GM23248 (cell line): Measurements from ENCODE around the gene BAD. TPM values are rescaled to one million over a fixed set of nuclear protein-coding genes. Genes with fewer than 3 reads are reported as not detected.
"Not testable (repeated sequence)": the region's sequence is repeated elsewhere in the genome, so short reads cannot be mapped to it uniquely, and the experiment has no call there.

Experiments used
- DNase-seq: peaks from one replicate; pipeline ENCODE4 v3.0.0-alpha.2; 2015
- H2AFZ ChIP-seq: fragments of 200-600 bp; sonication (generic); 2 replicates; pipeline ENCODE4 v1.6.1; 2016; ENCODE audit warnings: antibody characterized with exemption
- H3F3A ChIP-seq: fragments of 200-600 bp; sonication (generic); 2 replicates; pipeline ENCODE4 v1.6.1; 2016; ENCODE audit warnings: mild to moderate bottlenecking, antibody characterized with exemption, mixed run types; ENCODE audit not compliant: insufficient read depth
- H3K27ac ChIP-seq: fragments of 200-600 bp; sonication (generic); 2 replicates; pipeline ENCODE4 v1.5.1; 2016; ENCODE audit warnings: mild to moderate bottlenecking
- H3K27me3 ChIP-seq: fragments of 200-600 bp; sonication (generic); replicated peaks from 2 replicates; pipeline ENCODE4 v1.6.1; 2016; ENCODE audit warnings: mild to moderate bottlenecking; ENCODE audit not compliant: insufficient read depth
- H3K36me3 ChIP-seq: fragments of 200-600 bp; sonication (generic); 2 replicates; pipeline ENCODE4 v1.6.1; 2016; ENCODE audit warnings: low read depth, mild to moderate bottlenecking
- H3K4me1 ChIP-seq: fragments of 200-600 bp; sonication (generic); 2 replicates; pipeline ENCODE4 v1.6.1; 2016; ENCODE audit warnings: mild to moderate bottlenecking; ENCODE audit not compliant: insufficient read depth
- H3K4me2 ChIP-seq: fragments of 200-600 bp; sonication (generic); one replicate; pipeline ENCODE4 v1.6.1; 2016; ENCODE audit warnings: mild to moderate bottlenecking; ENCODE audit not compliant: unreplicated experiment
- H3K4me3 ChIP-seq: fragments of 200-600 bp; sonication (generic); 2 replicates; pipeline ENCODE4 v1.5.1; 2016; ENCODE audit warnings: mild to moderate bottlenecking
- H3K79me2 ChIP-seq: fragments of 200-600 bp; sonication (generic); 2 replicates; pipeline ENCODE4 v1.6.1; 2016; ENCODE audit warnings: mild to moderate bottlenecking; ENCODE audit not compliant: insufficient read depth
- H3K9ac ChIP-seq: fragments of 200-600 bp; sonication (generic); 2 replicates; pipeline ENCODE4 v1.6.1; 2016; ENCODE audit warnings: mild to moderate bottlenecking
- H3K9me2 ChIP-seq: fragments of 200-600 bp; sonication (generic); 2 replicates; pipeline ENCODE4 v1.6.1; 2016; ENCODE audit warnings: mixed run types, mild to moderate bottlenecking, moderate library complexity; ENCODE audit not compliant: insufficient read depth
- H3K9me3 ChIP-seq: fragments of 200-600 bp; sonication (generic); one replicate; pipeline ENCODE4 v1.6.1; 2017; ENCODE audit warnings: low read depth
- H4K20me1 ChIP-seq: fragments of 200-600 bp; sonication (generic); 2 replicates; pipeline ENCODE4 v1.6.0; 2016; ENCODE audit not compliant: insufficient read depth
- EZH2 ChIP-seq: fragments of 200-600 bp; sonication (generic); IDR thresholded peaks from 2 replicates; pipeline ENCODE4 v1.6.1; 2018; ENCODE audit warnings: antibody characterized with exemption, mild to moderate bottlenecking; ENCODE audit not compliant: insufficient read depth, poor library complexity, severe bottlenecking
- EZH2phosphoT487 ChIP-seq: fragments of 200-600 bp; sonication (generic); IDR thresholded peaks from 2 replicates; pipeline ENCODE4 v1.6.1; 2018; ENCODE audit warnings: antibody characterized with exemption, moderate library complexity, mild to moderate bottlenecking, low read depth; ENCODE audit not compliant: insufficient read depth
- WGBS, 2 experiments: methylation state at CpG; one replicate each; pipeline ENCODE4 v1.1.6; 2015 to 2017; ENCODE audit warnings: low lambda C conversion rate in 2 of 2, low coverage in 1 of 2; ENCODE audit errors: missing lambda C conversion rate in 2 of 2; 5-methylcytosine and 5-hydroxymethylcytosine counted together
- in situ Hi-C: fragments of 300-500 bp; cut with MboI; formaldehyde crosslinking; loops from 2 replicates; pipeline ENCODE4 v1.15.0; 2020
- polyA plus RNA-seq: library from polyadenylated mRNA; unstranded; fragments of >200 nt; fragmentation: Nextera tagmentation; extraction: Ambion mirVana; gene quantifications from 2 replicates; pipeline ENCODE4 v1.2.1, GENCODE V29; 2016
- total RNA-seq: library from RNA; depleted of rRNA; stranded (reverse); fragments of >200 nt; shearing (Covaris generic); gene quantifications from 2 replicates; pipeline ENCODE4 v1.2.3, GENCODE V29; 2014

The BAD gene
- total and polyA plus RNA-seq, 2 experiments from 2014 or later: 146 to 170 TPM

DNA sequence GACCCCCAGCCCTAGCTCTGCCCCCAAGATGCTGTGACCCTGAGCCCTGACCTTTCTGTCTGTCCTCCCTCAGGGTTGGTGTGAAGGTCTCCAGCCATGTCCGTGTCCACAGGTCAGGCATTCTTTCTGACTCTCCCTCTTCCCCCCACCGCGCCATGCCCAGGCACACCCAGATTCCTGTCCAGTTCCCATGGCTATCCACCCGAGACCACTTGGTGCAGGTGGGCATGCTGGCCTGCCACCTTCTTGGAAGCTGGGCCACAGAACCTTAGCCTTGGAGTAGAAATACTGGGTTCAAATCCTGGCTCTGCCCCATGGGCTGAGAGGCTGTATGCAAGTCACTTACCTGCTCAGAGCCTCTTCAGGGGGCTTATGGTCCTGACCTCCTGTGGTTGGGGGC lies 35.4 kb downstream of the BAD start:
- Histone ChIP-seq H4K20me1 (no peaks in the 10 kb centered on the region), H3F3A (peaks cover 14% of the 10 kb centered on the region; the same call in 1 of the 2 replicates), H3K36me3 (no peaks in the 10 kb centered on the region), H3K27ac (no peak overlapping the region), H3K9me2 (no peaks in the 10 kb centered on the region), H3K4me3 (no peak overlapping the region), H2AFZ (no peak overlapping the region), H3K4me2 (no peak overlapping the region), H3K27me3 (no peaks in the 10 kb centered on the region), H3K9me3 (no peaks in the 10 kb centered on the region), H3K9ac (no peak overlapping the region), H3K79me2 (peaks cover 48% of the 10 kb centered on the region), H3K4me1 (peaks cover 11% of the 10 kb centered on the region; the same call in 1 of the 2 replicates)
- DNase-seq: no peak
- in situ Hi-C loops: no loop called here
- WGBS, 2 experiments: 93 to 100% methylated on average over 4 of the region's 4 CpGs
- TF ChIP-seq EZH2phosphoT487 (no peak), EZH2 (no peak)

DNA sequence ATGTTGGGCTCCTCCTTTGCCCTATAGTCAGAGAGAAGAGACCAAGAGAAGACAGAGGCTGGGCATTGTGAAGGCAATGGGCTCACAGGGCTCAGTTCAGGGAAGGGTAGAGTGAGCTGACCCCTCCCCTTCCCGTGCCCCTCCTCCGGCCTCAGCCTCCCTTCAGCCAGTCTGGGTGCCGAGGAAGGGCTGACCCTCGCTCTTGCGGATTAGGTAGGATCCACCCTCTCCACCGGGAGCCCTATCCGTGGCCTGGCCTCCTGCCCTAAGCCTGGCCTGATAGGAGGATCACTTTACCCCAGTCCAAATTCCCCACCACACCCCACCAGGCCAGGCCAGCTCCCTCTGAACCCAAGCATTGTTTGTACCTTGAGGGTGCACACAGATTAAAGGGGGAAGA lies 35.9 kb downstream of the BAD start:
- 80 to 83% methylated on average over 5 to 7 of the region's 7 CpGs for WGBS, 2 experiments
- Histone ChIP-seq H3K4me2 (no peak overlapping the region), H2AFZ (no peak overlapping the region), H4K20me1 (no peaks in the 10 kb centered on the region), H3K79me2 (peaks cover 48% of the 10 kb centered on the region), H3K4me3 (no peak overlapping the region), H3K36me3 (no peaks in the 10 kb centered on the region; the same call in 1 of the 2 replicates), H3F3A (peaks cover 14% of the 10 kb centered on the region; the same call in 1 of the 2 replicates), H3K9me3 (no peaks in the 10 kb centered on the region), H3K27me3 (no peaks in the 10 kb centered on the region), H3K27ac (no peak overlapping the region), H3K9me2 (no peaks in the 10 kb centered on the region), H3K9ac (no peak overlapping the region), H3K4me1 (peaks cover 10% of the 10 kb centered on the region; the same call in 1 of the 2 replicates)
- in situ Hi-C loops: no loop called here
- TF ChIP-seq EZH2phosphoT487 (no peak), EZH2 (no peak)
- no peak for DNase-seq

DNA sequence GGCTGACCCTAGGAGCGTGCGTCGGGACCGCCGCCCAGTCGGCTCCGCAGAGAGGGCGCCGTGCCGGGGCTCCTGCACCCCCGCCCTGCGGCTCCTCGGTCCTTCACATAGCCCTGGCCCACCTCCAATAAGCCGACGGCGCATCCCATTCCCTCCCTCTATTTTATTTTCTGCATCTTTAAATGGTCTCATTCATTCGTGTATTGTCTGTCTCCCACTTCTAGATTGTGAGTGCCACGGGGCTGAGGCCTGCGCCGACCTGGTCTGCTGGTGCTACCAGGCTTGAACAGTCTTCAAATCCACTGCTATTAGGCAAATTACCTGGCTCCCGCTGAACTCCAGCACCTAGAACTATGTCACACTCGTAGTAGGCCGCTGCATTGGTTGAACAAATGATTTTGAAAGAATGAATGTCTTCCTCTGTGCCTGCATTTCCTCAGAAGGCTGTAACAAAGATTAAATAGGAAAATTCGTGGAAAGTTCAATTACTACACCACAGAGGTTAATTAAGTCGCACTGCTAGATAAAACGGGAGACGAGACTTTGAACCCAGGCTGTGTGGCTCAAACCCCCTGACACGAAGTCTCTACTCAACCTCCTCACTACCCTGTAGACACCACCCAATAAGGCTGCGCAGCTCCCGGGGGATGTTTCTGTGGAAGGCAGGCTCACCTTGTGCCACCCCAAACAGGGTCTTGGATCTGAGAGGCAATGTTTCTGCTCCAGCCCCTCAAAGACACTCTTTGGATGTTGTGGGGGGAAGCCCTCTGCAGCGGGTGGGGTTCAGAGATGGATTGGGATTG lies 36.5 kb downstream of the BAD start:
- H3F3A ChIP-seq: peaks cover 14% of the 10 kb centered on the region; the same call in 1 of the 2 replicates
- peak overlapping the region; percentile 99 for H3K4me2 ChIP-seq
- TF ChIP-seq EZH2phosphoT487: no peak
- no peak for TF ChIP-seq EZH2
- no peak for DNase-seq
- H3K4me3 ChIP-seq: peak overlapping the region; percentile 94
- in situ Hi-C loops: no loop called here
- peaks cover 47% of the 10 kb centered on the region for H3K79me2 ChIP-seq
- H3K9ac ChIP-seq: peak overlapping the region; percentile 90
- no peaks in the 10 kb centered on the region for H3K9me3 ChIP-seq
- no peaks in the 10 kb centered on the region for H3K27me3 ChIP-seq
- H4K20me1 ChIP-seq: no peaks in the 10 kb centered on the region
- peak overlapping the region; percentile 89 for H3K27ac ChIP-seq
- H2AFZ ChIP-seq: peak overlapping the region; percentile 82
- H3K4me1 ChIP-seq: peaks cover 9% of the 10 kb centered on the region; the same call in 1 of the 2 replicates
- H3K9me2 ChIP-seq: no peaks in the 10 kb centered on the region
- no peaks in the 10 kb centered on the region; the same call in 1 of the 2 replicates for H3K36me3 ChIP-seq
- whole genome bisulfite sequencing, 2 experiments: 38 to 55% methylated on average over 20 to 31 of the region's 31 CpGs

DNA sequence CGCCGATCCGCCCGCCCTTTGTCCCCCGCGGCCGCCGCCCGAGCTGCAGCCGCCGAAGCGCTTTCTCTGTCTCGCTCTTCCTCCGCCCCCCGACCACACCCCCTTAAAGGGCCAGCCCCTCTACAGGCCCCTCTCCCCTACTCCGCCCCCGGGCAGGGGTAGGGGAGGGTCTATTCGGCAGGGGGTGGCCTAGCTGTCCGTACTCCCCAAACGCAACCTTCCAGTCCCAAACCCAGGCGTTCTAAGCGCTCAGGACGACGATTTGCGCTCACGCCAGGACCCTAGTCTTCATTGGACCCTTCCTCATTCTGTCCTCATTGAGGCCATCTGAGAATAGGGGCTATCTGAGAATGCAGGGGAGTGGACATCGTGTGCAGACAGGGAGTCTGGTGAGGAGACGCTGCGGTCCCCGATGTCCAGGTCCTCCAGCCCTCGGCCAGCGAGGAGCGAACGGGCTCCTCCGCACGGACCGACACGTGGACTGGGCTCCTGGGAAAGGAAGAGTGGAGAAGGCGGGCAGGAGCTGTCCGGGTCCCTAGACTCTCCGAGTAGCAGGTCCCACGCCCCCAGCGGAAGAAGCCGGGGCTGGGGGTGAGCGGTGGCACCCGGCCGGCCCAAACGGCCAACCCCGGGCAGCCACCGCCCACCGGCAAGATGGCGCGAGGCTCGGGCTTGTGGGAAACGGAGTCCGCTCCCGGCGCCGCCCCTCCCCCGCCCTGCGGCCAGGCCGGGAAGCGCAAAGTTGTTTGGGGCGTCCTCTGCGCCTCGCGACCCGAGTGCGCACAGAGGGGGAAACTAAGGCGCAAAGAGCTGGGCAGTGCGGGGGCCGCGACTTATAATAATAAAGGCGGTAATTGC lies 37.4 kb downstream of the BAD start, which contains the start of gene PPP1R14B:
PPP1R14B (minus strand) TSS at position 73 of the 858 bp plus-strand sequence. CDS start 270 bp downstream, outside the sequence.
- no peaks in the 10 kb centered on the region; the same call in 1 of the 2 replicates for H3K36me3 ChIP-seq
- H3K79me2 ChIP-seq: peaks cover 47% of the 10 kb centered on the region
- peak within 1 kb of the TSS; percentile 100 for H3K4me3 ChIP-seq
- TF ChIP-seq EZH2phosphoT487: no peak
- TF ChIP-seq EZH2: no peak
- H3K9me2 ChIP-seq: no peaks in the 10 kb centered on the region
- in situ Hi-C loops: no loop called here
- 0 out of 2 replicates have a peak, but pooled peaks cover 10% of the 10 kb centered on the region for H3K4me1 ChIP-seq
- H3K4me2 ChIP-seq: peak within 1 kb of the TSS; percentile 99
- H3K9me3 ChIP-seq: no peaks in the 10 kb centered on the region
- H3K27ac ChIP-seq: peak within 1 kb of the TSS; percentile 89
- H3F3A ChIP-seq: peaks cover 14% of the 10 kb centered on the region; the same call in 1 of the 2 replicates
- H2AFZ ChIP-seq: peak within 1 kb of the TSS; percentile 82
- 0 to 2% methylated on average over 44 to 63 of the region's 74 CpGs for WGBS, 2 experiments
- H3K9ac ChIP-seq: peak within 1 kb of the TSS; percentile 92
- no peaks in the 10 kb centered on the region for H4K20me1 ChIP-seq
- peak; percentile 94 for DNase-seq
- H3K27me3 ChIP-seq: no peaks in the 10 kb centered on the region

DNA sequence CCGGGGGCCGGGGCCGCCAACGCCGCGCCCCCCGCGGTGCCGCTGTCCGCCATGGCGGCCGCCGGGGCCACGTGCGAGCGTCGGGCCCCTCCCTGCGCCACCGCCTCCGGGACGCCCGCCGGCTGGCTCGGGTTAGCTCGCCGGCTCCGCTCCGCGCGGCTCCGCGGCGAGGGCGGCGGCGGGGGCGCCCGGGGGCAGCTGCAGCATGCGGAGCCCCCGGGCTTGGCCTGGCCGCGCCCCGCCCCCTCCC lies 37.9 kb downstream of the BAD start:
- peak overlapping the region; percentile 100 for H3K4me3 ChIP-seq

More for the DNA sequence above, 37.9 kb downstream of the BAD start:
- H3K27ac ChIP-seq: peak overlapping the region; percentile 88
- 0 to 1% methylated on average over 16 to 23 of the region's 43 CpGs for WGBS, 2 experiments
- DNase-seq, H3K27me3 ChIP-seq, H2AFZ ChIP-seq, H3K4me2 ChIP-seq, H4K20me1 ChIP-seq, H3K4me1 ChIP-seq, H3K36me3 ChIP-seq, in situ Hi-C loops, H3K9me3 ChIP-seq, H3K9me2 ChIP-seq: not testable (repeated sequence)
- H3F3A ChIP-seq: peaks cover 14% of the 10 kb centered on the region; the same call in 1 of the 2 replicates
- peak overlapping the region; percentile 92 for H3K9ac ChIP-seq
- H3K79me2 ChIP-seq: peaks cover 46% of the 10 kb centered on the region
